ENCODE data around the gene TNFRSF4. TPM values are rescaled to one million over a fixed set of nuclear protein-coding genes. Genes with fewer than 3 reads are reported as not detected.

Gene TNFRSF4
- total RNA-seq, 1 experiment from 2014 or later: 0.37 TPM

GRCh38 chr1:1181129-1181937, 32.6 kb downstream of the TNFRSF4 start (continued):
- TF ChIP-seq ELF1 (IDR thresholded peaks at IDR 0.05; ENCODE audit: borderline replicate concordance, low read depth) (no peak), POLR2AphosphoS5 (IDR thresholded peaks at IDR 0.05; ENCODE audit: low read depth, low read length) (no peak), FOSL1 (IDR thresholded peaks at IDR 0.05; ENCODE audit: low read depth) (no peak)

- DNase-seq (ENCODE audit: low read depth, low spot score) (no peak), ATAC-seq (no peak)
- Histone ChIP-seq H4K20me1 (ENCODE audit: insufficient read depth) (no peaks in the 10 kb centered on the region), H3K36me3 (ENCODE audit: control insufficient read depth in 1 of 2, insufficient read depth in 2 of 2, low read length in 2 of 2) (no peaks in the 10 kb centered on the region), H3K79me2 (ENCODE audit: insufficient read depth, low read length) (no peaks in the 10 kb centered on the region), H2AFZ (ENCODE audit: low read depth, low read length, poor library complexity, severe bottlenecking) (no peak overlapping the region), H3K27ac (ENCODE audit: low read depth, low read length) (no peak overlapping the region), H3K27me3 (ENCODE audit: insufficient read depth, low read length) (no peaks in the 10 kb centered on the region), H3K4me2 (ENCODE audit: low read length) (no peak overlapping the region), H3K9ac (ENCODE audit: low read length) (no peak overlapping the region), H3K9me3 (ENCODE audit: control insufficient read depth in 1 of 2, insufficient read depth in 1 of 2, low read depth in 1 of 2, low read length in 2 of 2) (no peaks in the 10 kb centered on the region), H3K9me2 (ENCODE audit: insufficient read depth) (no peaks in the 10 kb centered on the region), H3K4me3 (replicated peaks in 1 of 2; ENCODE audit: low read depth in 1 of 2, low read length in 2 of 2) (no peak overlapping the region), H3K4me1 (ENCODE audit: control insufficient read depth in 1 of 2, insufficient read depth in 2 of 2, low read length in 2 of 2) (peaks cover 2 to 9% of the 10 kb centered on the region in 2 experiments; a peak in 1 of 4 replicates)
- no TSS peak for BruUV-seq (replicated peaks)
- TF ChIP-seq, protein P1, sequence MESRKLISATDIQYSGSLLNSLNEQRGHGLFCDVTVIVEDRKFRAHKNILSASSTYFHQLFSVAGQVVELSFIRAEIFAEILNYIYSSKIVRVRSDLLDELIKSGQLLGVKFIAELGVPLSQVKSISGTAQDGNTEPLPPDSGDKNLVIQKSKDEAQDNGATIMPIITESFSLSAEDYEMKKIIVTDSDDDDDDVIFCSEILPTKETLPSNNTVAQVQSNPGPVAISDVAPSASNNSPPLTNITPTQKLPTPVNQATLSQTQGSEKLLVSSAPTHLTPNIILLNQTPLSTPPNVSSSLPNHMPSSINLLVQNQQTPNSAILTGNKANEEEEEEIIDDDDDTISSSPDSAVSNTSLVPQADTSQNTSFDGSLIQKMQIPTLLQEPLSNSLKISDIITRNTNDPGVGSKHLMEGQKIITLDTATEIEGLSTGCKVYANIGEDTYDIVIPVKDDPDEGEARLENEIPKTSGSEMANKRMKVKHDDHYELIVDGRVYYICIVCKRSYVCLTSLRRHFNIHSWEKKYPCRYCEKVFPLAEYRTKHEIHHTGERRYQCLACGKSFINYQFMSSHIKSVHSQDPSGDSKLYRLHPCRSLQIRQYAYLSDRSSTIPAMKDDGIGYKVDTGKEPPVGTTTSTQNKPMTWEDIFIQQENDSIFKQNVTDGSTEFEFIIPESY (IDR thresholded peaks at IDR 0.05; ENCODE audit: extremely low read depth, insufficient replicate concordance, low read length): no peak
- TF ChIP-seq POLR2A (IDR thresholded peaks at IDR 0.05; ENCODE audit: borderline replicate concordance, extremely low read depth, insufficient read depth, insufficient read length): no peak
- no peak for TF ChIP-seq SIN3A (IDR thresholded peaks at IDR 0.05; ENCODE audit: low read depth)
- TF ChIP-seq TCF7L2 (IDR thresholded peaks at IDR 0.05; ENCODE audit: borderline replicate concordance, extremely low read depth, insufficient read depth, insufficient read length): no peak
- intact Hi-C loops (cut with micrococcal nuclease): no loop called here
- ChIA-PET POLR2A (no interaction called here), RAD21 (ENCODE audit: low non-redundant PET in 1 of 2, low total read pairs in 2 of 2, uncharacterized antibody in 2 of 2, unreplicated experiment in 2 of 2) (no interaction called here), CTCF (no interaction called here)
Observed at GRCh38 chr1:1179983-1180861, 33.7 kb downstream of the TNFRSF4 start.

All from HCT116 (cell line).